AG09309 (cell line): ENCODE results near the gene MICU1.

Experiments
- DNase-seq: peaks from one replicate; pipeline ENCODE4 v3.0.0-alpha.2; 2010; ENCODE audit warnings: low read depth
- H3K4me3 ChIP-seq: 2 replicates; pipeline ENCODE4 v1.5.1; 2011; ENCODE audit warnings: mild to moderate bottlenecking, low read depth, low read length, moderate library complexity; ENCODE audit not compliant: control insufficient read depth
- CTCF ChIP-seq: IDR thresholded peaks from 2 replicates; pipeline ENCODE4 v1.5.1; 2011; ENCODE audit warnings: mild to moderate bottlenecking, low read depth, low read length, inconsistent platforms; ENCODE audit not compliant: insufficient read depth, control insufficient read depth; ENCODE audit errors: missing control alignments

MICU1 gene

GRCh38 chr10:72502581-72502980 lies 123.3 kb downstream of the MICU1 start:
- no peak for TF ChIP-seq CTCF
- DNase-seq = no peak
- no peak overlapping the region for H3K4me3 ChIP-seq

GRCh38 chr10:72499701-72500100 lies 126.2 kb downstream of the MICU1 start:
- no peak for TF ChIP-seq CTCF
- H3K4me3 ChIP-seq = no peak overlapping the region
- DNase-seq = no peak

- no peak for TF ChIP-seq CTCF
- DNase-seq = no peak
- no peak overlapping the region for H3K4me3 ChIP-seq
Observed at GRCh38 chr10:72490951-72491350, 134.9 kb downstream of the MICU1 start.

- no peak for DNase-seq
- no peak for TF ChIP-seq CTCF
- no peak overlapping the region for H3K4me3 ChIP-seq
Observed at GRCh38 chr10:72487521-72487920, 138.4 kb downstream of the MICU1 start.

GRCh38 chr10:72487116-72487515 lies 138.8 kb downstream of the MICU1 start:
- TF ChIP-seq CTCF = no peak
- DNase-seq = no peak
- no peak overlapping the region for H3K4me3 ChIP-seq

- TF ChIP-seq CTCF = no peak
- H3K4me3 ChIP-seq = no peak overlapping the region
- no peak for DNase-seq
Observed at GRCh38 chr10:72485701-72486100, 140.2 kb downstream of the MICU1 start.

GRCh38 chr10:72484521-72484920 lies 141.4 kb downstream of the MICU1 start:
- TF ChIP-seq CTCF = no peak
- no peak overlapping the region for H3K4me3 ChIP-seq
- no peak for DNase-seq
